ENCODE data around the gene KRT36. TPM values are rescaled to one million over a fixed set of nuclear protein-coding genes. Genes with fewer than 3 reads are reported as not detected.

Gene KRT36
- total and polyA plus RNA-seq, 2 of the 8 experiments (the other 6 are each of a cell fraction or from before 2014, with no cell fraction given): not detected

GRCh38 chr17:41520821-41521521, 31.3 kb upstream of the KRT36 start (continued):
- no peak for TF ChIP-seq JUN (IDR thresholded peaks at IDR 0.05; ENCODE audit: low read depth, low read length)
